HepG2 (cell line): ENCODE measurements around the gene ZC3H7B. TPM values are rescaled to one million over a fixed set of nuclear protein-coding genes. Genes with fewer than 3 reads are reported as not detected.

ENCODE experiments used
- ATF4 ChIP-seq, 2 experiments: fragments of 450-650 bp in 1 of 2; sonication (generic) in 1 of 2; formaldehyde crosslinking; IDR thresholded peaks; 2 replicates each; pipeline versions ENCODE4 v1.5.0 to v1.8.0; 2020 to 2022; ENCODE audit warnings: mild to moderate bottlenecking in 1 of 2, missing genetic modification reagents in 1 of 2
- ATF7-NPFF ChIP-seq: sonication (generic); formaldehyde crosslinking; IDR thresholded peaks from 2 replicates; pipeline ENCODE4 v1.8.1; 2023; ENCODE audit warnings: mild to moderate bottlenecking, low read depth, missing genetic modification reagents, moderate library complexity
- CREBL2 ChIP-seq: sonication (generic); formaldehyde crosslinking; IDR thresholded peaks from 2 replicates; pipeline ENCODE4 v1.8.1; 2023; ENCODE audit warnings: missing genetic modification reagents, mild to moderate bottlenecking, borderline replicate concordance
- HMG20A ChIP-seq: IDR thresholded peaks from 2 replicates; pipeline ENCODE4 v1.6.1; 2016; ENCODE audit warnings: borderline replicate concordance
- MAF1 ChIP-seq: sonication (generic); formaldehyde crosslinking; IDR thresholded peaks from 2 replicates; pipeline ENCODE4 v1.5.0; 2020; ENCODE audit warnings: missing genetic modification reagents, borderline replicate concordance
- MED1 ChIP-seq: sonication (generic); formaldehyde crosslinking; IDR thresholded peaks from 2 replicates; pipeline ENCODE4 v1.4.0; 2020; ENCODE audit warnings: missing genetic modification reagents
- MTF1 ChIP-seq: sonication (generic); formaldehyde crosslinking; IDR thresholded peaks from 2 replicates; pipeline ENCODE4 v1.5.0; 2020; ENCODE audit warnings: missing genetic modification reagents
- NFATC3 ChIP-seq: sonication (generic); formaldehyde crosslinking; IDR thresholded peaks from 2 replicates; pipeline ENCODE4 v1.5.1; 2020; ENCODE audit warnings: mild to moderate bottlenecking, missing genetic modification reagents
- SIX1 ChIP-seq: sonication (generic); formaldehyde crosslinking; IDR thresholded peaks from 2 replicates; pipeline ENCODE4 v1.4.0; 2020; ENCODE audit warnings: missing genetic modification reagents, borderline replicate concordance
- THAP9 ChIP-seq: sonication (generic); formaldehyde crosslinking; IDR thresholded peaks from 2 replicates; pipeline ENCODE4; 2020; ENCODE audit warnings: missing genetic modification reagents, mild to moderate bottlenecking, borderline replicate concordance
- TRAFD1 ChIP-seq: sonication (generic); formaldehyde crosslinking; IDR thresholded peaks from 2 replicates; pipeline ENCODE4 v1.5.1; 2020; ENCODE audit warnings: missing genetic modification reagents, mild to moderate bottlenecking, borderline replicate concordance
- ZBED4 ChIP-seq: sonication (generic); formaldehyde crosslinking; IDR thresholded peaks from 2 replicates; pipeline ENCODE4 v1.4.0; 2020; ENCODE audit warnings: missing genetic modification reagents, borderline replicate concordance
- ZBTB37 ChIP-seq: sonication (generic); formaldehyde crosslinking; IDR thresholded peaks from 2 replicates; pipeline ENCODE4 v1.4.0; 2020; ENCODE audit warnings: mild to moderate bottlenecking, missing genetic modification reagents
- ZEB1 ChIP-seq: IDR thresholded peaks from 2 replicates; pipeline ENCODE4 v1.6.1; 2012; ENCODE audit warnings: mild to moderate bottlenecking, low read depth, inconsistent platforms; ENCODE audit not compliant: insufficient replicate concordance
- polyA plus RNA-seq, 8 experiments: library from polyadenylated mRNA; depleted of rRNA in 3 of 8; stranded (reverse) in 7 of 8; unstranded in 1 of 8; fragments of >200 nt; fragmentation: Illumina TruSeq in 4 of 8; extraction: Trizol in 4 of 8; gene quantifications; 2 replicates each; pipeline versions ENCODE4 v1.2.1 to v1.2.3, GENCODE V29; 2011 to 2016; ENCODE audit warnings: low read depth in 4 of 8, missing spikeins in 1 of 8, mixed read lengths in 1 of 8; ENCODE audit not compliant: insufficient read depth in 1 of 8
- total RNA-seq, 5 experiments: library from RNA; depleted of rRNA; stranded (reverse); fragments of >200 nt; fragmentation: Illumina TruSeq; extraction: Trizol; gene quantifications; 2 replicates each; pipeline ENCODE4 v1.2.3, GENCODE V29; 2016; ENCODE audit warnings: low read depth in 1 of 5

Gene ZC3H7B
- total and polyA plus RNA-seq, 2 of the 13 experiments (the other 11 are each of a cell fraction or from before 2014, with no cell fraction given) = 26.4 to 37.2 TPM

- TF ChIP-seq TRAFD1 (CRISPR knock-in tag) (no peak), MAF1 (CRISPR knock-in tag) (no peak), CREBL2 (CRISPR knock-in tag) (no peak), MED1 (peak; percentile 56; the same call in 1 of the 2 replicates), ATF4 (CRISPR knock-in tag; IDR thresholded peaks at IDR 0.05) (no peak), NFATC3 (no peak), ATF7-NPFF (no peak), HMG20A (no peak), THAP9 (CRISPR knock-in tag) (no peak; the same call in 1 of the 2 replicates), ZBTB37 (no peak), ZBED4 (CRISPR knock-in tag) (peak; percentile 69; the same call in 1 of the 2 replicates), ZEB1 (no peak), MTF1 (CRISPR knock-in tag) (no peak), SIX1 (CRISPR knock-in tag) (no peak)
Observed at GRCh38 chr22:41403532-41404318, 102.4 kb downstream of the ZC3H7B start (continued).
